MM.1S (cell line): ENCODE measurements around the gene CD74.

Source experiments
- DNase-seq: peaks from one replicate; pipeline ENCODE4 v3.0.0-alpha.2; 2015
- H2AFZ ChIP-seq: fragments of 300-600 bp; sonication (generic); 2 replicates; pipeline ENCODE4 v1.6.0; 2016; ENCODE audit warnings: antibody characterized with exemption, low read length
- H3F3A ChIP-seq: fragments of 300-600 bp; sonication (generic); 2 replicates; pipeline ENCODE4 v1.6.1; 2016; ENCODE audit warnings: mild to moderate bottlenecking, antibody characterized with exemption, low read length, moderate library complexity, mixed read lengths; ENCODE audit not compliant: insufficient read depth
- H3K27ac ChIP-seq: fragments of 300-600 bp; sonication (generic); 2 replicates; pipeline ENCODE4 v1.5.1; 2016; ENCODE audit warnings: mild to moderate bottlenecking, low read length
- H3K27me3 ChIP-seq: fragments of 300-600 bp; sonication (generic); replicated peaks from 2 replicates; pipeline ENCODE4 v1.6.0; 2016; ENCODE audit warnings: low read length; ENCODE audit not compliant: insufficient read depth
- H3K36me3 ChIP-seq: fragments of 300-600 bp; sonication (generic); replicated peaks from 2 replicates; pipeline ENCODE4 v1.6.1; 2016; ENCODE audit warnings: mild to moderate bottlenecking, low read length, mixed read lengths; ENCODE audit not compliant: insufficient read depth
- H3K4me1 ChIP-seq: fragments of 300-600 bp; sonication (generic); 2 replicates; pipeline ENCODE4 v1.6.1; 2016; ENCODE audit warnings: low read length, mixed read lengths
- H3K4me2 ChIP-seq: fragments of 300-600 bp; sonication (generic); 2 replicates; pipeline ENCODE4 v1.6.0; 2016; ENCODE audit warnings: low read depth, low read length
- H3K4me3 ChIP-seq: fragments of 300-600 bp; sonication (generic); 2 replicates; pipeline ENCODE4 v1.5.1; 2016; ENCODE audit warnings: low read length, mixed read lengths
- H3K79me2 ChIP-seq: fragments of 300-600 bp; sonication (generic); 2 replicates; pipeline ENCODE4 v1.6.1; 2016; ENCODE audit warnings: mixed run types, low read length, mixed read lengths
- H3K9ac ChIP-seq: fragments of 300-600 bp; sonication (generic); 2 replicates; pipeline ENCODE4 v1.6.1; 2016; ENCODE audit warnings: low read length, mixed read lengths
- H3K9me2 ChIP-seq: fragments of 300-600 bp; sonication (generic); replicated peaks from 2 replicates; pipeline ENCODE4 v1.6.1; 2016; ENCODE audit warnings: mild to moderate bottlenecking, low read length, mixed read lengths; ENCODE audit not compliant: insufficient read depth
- H3K9me3 ChIP-seq: fragments of 300-600 bp; sonication (generic); replicated peaks from 2 replicates; pipeline ENCODE4 v1.6.1; 2016; ENCODE audit warnings: mild to moderate bottlenecking, low read length, mixed read lengths; ENCODE audit not compliant: insufficient read depth
- H4K20me1 ChIP-seq: fragments of 300-600 bp; sonication (generic); 2 replicates; pipeline ENCODE4 v1.6.1; 2016; ENCODE audit warnings: mild to moderate bottlenecking, low read length, moderate library complexity, mixed read lengths; ENCODE audit not compliant: insufficient read depth
- CTCF ChIP-seq: fragments of 300-600 bp; sonication (generic); IDR thresholded peaks from 2 replicates; pipeline ENCODE4 v1.5.1; 2016; ENCODE audit warnings: antibody characterized with exemption, low read length, mixed read lengths
- EZH2 ChIP-seq: fragments of 300-600 bp; sonication (generic); optimal IDR thresholded peaks from 2 replicates; pipeline ENCODE3; 2017; ENCODE audit warnings: low read depth, mild to moderate bottlenecking, antibody characterized with exemption, low read length, mixed read lengths
- EZH2phosphoT487 ChIP-seq: fragments of 300-600 bp; sonication (generic); IDR thresholded peaks from 2 replicates; pipeline ENCODE4 v1.6.1; 2018; ENCODE audit warnings: antibody characterized with exemption, low read length

The CD74 gene

GRCh38 chr5:150406103-150406722 is 6.5 kb downstream of the CD74 start:
- TF ChIP-seq CTCF = no peak
- no peak overlapping the region for H3K4me2 ChIP-seq
- H3K27ac ChIP-seq = no peak overlapping the region
- no peaks in the 10 kb centered on the region for H3K9me3 ChIP-seq
- no peaks in the 10 kb centered on the region for H3K27me3 ChIP-seq
- H3K36me3 ChIP-seq = peaks cover 12% of the 10 kb centered on the region
- H2AFZ ChIP-seq = no peak overlapping the region
- peaks cover 10% of the 10 kb centered on the region for H3K4me1 ChIP-seq
- no peaks in the 10 kb centered on the region for H3K9me2 ChIP-seq
- no peak overlapping the region for H3K9ac ChIP-seq
- no peak overlapping the region for H3K4me3 ChIP-seq
- H3F3A ChIP-seq = peaks cover 24% of the 10 kb centered on the region
- H4K20me1 ChIP-seq = 0 out of 2 replicates have a peak, but pooled peaks cover 4% of the 10 kb centered on the region
- DNase-seq = no peak
- peaks cover 60% of the 10 kb centered on the region for H3K79me2 ChIP-seq

GRCh38 chr5:150404941-150405816 is 7.5 kb downstream of the CD74 start:
- peaks cover 4% of the 10 kb centered on the region for H3K4me1 ChIP-seq
- TF ChIP-seq EZH2 (no peak), CTCF (no peak)
- H3K27me3 ChIP-seq = no peaks in the 10 kb centered on the region

DNA sequence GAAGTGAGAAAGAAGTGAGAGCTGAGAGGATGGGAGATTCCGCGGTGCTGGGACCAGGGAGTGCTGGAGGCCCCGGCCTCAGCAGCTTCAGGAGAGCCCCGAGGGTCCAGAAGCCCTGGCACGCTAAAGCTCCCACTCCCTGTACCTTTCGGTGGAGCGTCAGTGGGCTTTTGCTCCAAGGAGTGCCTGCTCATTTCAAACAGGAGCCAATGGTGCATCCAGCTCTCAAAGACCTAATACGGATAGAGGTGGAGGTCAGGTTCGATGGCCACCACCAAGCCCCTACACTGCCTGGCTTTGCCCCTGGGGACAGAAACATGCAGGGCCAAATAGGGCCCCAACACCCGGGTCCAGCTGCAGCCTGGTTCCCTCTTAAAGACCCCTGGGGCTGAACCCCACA is 8.2 kb downstream of the CD74 start:
- peaks cover 43% of the 10 kb centered on the region for H3K79me2 ChIP-seq
- H3K9me2 ChIP-seq = no peaks in the 10 kb centered on the region
- H3F3A ChIP-seq = peaks cover 31% of the 10 kb centered on the region
- H3K4me3 ChIP-seq = no peak overlapping the region
- TF ChIP-seq CTCF = no peak
- no peak for TF ChIP-seq EZH2
- TF ChIP-seq EZH2phosphoT487 = no peak
- H3K4me1 ChIP-seq = no peaks in the 10 kb centered on the region
- no peak overlapping the region for H3K27ac ChIP-seq
- no peak overlapping the region for H3K4me2 ChIP-seq
- peaks cover 4% of the 10 kb centered on the region; the same call in 1 of the 2 replicates for H4K20me1 ChIP-seq
- no peak overlapping the region for H2AFZ ChIP-seq
- no peak overlapping the region for H3K9ac ChIP-seq
- peaks cover 12% of the 10 kb centered on the region for H3K36me3 ChIP-seq
- no peak for DNase-seq
- no peaks in the 10 kb centered on the region for H3K27me3 ChIP-seq
- no peaks in the 10 kb centered on the region for H3K9me3 ChIP-seq

More at GRCh38 chr5:150404941-150405816, 7.5 kb downstream of the CD74 start:
- Histone ChIP-seq H3F3A (peaks cover 27% of the 10 kb centered on the region), H2AFZ (no peak overlapping the region), H3K36me3 (peaks cover 12% of the 10 kb centered on the region), H3K4me2 (no peak overlapping the region), H3K9me3 (no peaks in the 10 kb centered on the region), H3K9me2 (no peaks in the 10 kb centered on the region), H3K79me2 (peaks cover 49% of the 10 kb centered on the region), H3K9ac (no peak overlapping the region), H3K4me3 (no peak overlapping the region), H3K27ac (no peak overlapping the region), H4K20me1 (0 out of 2 replicates have a peak, but pooled peaks cover 4% of the 10 kb centered on the region)
- DNase-seq = no peak
